ENCODE measurements around the gene TTC24.
"Not testable (repeated sequence)": the region's sequence is repeated elsewhere in the genome, so short reads cannot be mapped to it uniquely, and the experiment has no call there.

TTC24 gene

DNA sequence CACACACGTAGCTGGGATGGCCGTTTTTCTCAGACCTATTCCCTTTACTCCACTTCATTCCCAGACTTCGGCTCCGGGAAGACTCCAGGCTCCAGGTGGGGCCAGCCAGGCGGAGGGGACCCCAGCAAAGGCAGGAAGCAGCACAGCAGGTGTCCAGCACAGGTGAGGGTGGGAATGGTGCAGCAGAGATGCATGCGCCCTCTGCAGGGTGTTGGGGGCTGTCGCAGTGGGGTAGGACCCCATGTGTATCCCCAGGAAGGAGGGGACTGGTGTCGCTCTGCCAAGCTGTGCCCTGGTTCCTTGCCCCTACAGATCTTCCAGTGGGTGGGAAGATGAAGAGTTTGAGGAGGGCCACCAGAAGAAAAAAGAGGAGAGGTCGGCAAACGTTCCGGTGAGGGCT, 5.3 kb downstream of the TTC24 start:
- H3K4me3 ChIP-seq (ENCODE audit: low read depth, low read length) = no peak overlapping the region

- H3K4me3 ChIP-seq (ENCODE audit: low read depth, low read length) = no peak overlapping the region
These were observed 6.8 kb downstream of the TTC24 start for GRCh38 chr1:156586323-156586722.

DNA sequence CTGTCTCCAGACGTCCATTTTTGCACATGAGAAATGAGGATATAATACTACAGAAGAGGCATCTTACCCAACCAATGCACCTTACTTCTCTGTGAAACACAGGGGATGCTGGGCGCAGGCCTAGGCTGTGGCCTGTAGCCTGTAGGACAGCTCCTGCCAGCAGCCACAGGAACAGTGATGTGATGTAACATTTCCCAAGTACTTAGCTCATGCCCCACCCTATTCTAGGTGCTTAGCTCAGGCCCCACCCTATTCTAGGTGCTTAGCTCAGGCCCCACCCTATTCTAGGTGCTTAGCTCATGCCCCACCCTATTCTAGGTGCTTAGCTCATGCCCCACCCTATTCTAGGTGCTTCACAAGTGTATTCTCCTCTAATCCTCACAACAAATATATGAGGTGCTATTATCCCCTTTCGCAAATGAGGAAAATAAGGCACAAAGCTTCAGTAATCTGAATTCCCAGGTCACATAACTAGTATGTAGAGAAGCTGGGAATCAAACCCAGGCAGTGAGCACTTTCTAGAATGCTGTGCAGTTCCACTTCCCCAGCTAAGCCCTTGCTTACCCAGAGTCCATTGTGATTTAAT, 7.5 kb downstream of the TTC24 start:
- no peak overlapping the region for H3K4me3 ChIP-seq (ENCODE audit: low read depth, low read length)

DNA sequence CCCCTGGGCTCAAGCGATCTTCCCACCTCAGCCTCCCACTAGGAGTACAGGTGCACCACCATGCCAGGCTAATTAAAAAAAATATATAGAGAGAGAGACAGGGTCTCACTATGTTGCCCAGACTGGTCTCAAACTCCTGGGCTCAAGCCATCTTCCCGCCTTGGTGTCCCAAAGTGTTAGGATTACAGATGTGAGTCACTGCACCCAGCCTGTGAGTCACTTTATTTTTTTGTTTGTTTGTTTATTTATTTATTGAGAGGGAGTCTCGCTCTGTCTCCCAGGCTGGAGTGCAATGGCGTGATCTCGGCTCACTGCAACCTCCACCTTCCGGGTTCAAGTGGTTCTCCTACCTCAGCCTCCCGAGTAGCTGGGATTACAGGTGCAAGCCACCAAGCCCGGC, 8.4 kb downstream of the TTC24 start:
- H3K4me3 ChIP-seq (ENCODE audit: low read depth, low read length) = not testable (repeated sequence)

- no peak overlapping the region for H3K4me3 ChIP-seq (ENCODE audit: low read depth, low read length)
These were observed 10.0 kb downstream of the TTC24 start for GRCh38 chr1:156589546-156589945.

DNA sequence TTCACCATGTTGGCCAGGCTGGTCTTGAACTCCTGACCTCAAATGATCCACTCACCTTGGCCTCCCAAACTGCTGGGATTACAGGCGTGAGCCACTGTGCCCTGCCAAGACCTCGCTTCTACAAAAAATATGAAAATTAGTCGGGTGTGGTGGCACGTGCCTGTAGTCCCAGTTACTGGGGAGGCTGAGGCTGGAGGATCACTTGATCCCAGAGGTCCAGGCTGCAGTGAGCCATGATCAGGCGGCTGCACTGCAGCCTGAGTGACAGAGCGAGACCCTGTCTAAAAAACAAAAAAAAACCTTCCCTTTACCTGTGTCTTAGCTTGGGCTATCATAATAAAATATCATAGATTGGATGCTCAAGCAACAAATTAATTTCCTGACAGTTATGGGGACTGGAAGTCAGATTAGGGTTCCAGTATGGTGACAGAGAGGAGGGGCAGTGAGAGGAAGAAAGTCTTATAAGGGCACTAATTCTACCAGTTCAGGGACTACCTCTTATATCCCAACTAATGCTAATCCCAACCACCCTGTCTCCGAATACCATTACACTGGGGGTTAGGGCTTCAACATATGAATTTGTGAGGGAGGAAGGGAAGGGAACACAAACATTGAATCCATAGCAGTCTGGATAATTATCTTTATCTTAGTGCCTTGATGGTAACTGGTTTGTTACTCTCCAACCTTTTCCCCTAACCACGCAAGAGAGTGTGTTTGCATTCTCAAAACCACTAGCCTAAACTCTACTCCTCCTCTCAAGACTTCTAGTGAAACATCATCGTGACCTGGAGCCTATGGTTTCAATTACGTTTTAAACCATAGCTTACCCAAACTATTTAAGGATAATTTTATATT, 11.0 kb downstream of the TTC24 start:
- H3K4me3 ChIP-seq (ENCODE audit: low read depth, low read length) = peak overlapping the region; percentile 62

GRCh38 chr1:156591181-156591431, 11.6 kb downstream of the TTC24 start:
- peak overlapping the region; percentile 62 for H3K4me3 ChIP-seq (ENCODE audit: low read depth, low read length)

- H3K4me3 ChIP-seq (ENCODE audit: low read depth, low read length) = peak within 1 kb of the TSS; percentile 80
These were observed 12.1 kb downstream of the TTC24 start, which contains the start of gene NAXE for GRCh38 chr1:156591432-156592157. TSS of gene NAXE (plus strand) at chr1:156591776. CDS start at chr1:156591805, 29 bp downstream.

DNA sequence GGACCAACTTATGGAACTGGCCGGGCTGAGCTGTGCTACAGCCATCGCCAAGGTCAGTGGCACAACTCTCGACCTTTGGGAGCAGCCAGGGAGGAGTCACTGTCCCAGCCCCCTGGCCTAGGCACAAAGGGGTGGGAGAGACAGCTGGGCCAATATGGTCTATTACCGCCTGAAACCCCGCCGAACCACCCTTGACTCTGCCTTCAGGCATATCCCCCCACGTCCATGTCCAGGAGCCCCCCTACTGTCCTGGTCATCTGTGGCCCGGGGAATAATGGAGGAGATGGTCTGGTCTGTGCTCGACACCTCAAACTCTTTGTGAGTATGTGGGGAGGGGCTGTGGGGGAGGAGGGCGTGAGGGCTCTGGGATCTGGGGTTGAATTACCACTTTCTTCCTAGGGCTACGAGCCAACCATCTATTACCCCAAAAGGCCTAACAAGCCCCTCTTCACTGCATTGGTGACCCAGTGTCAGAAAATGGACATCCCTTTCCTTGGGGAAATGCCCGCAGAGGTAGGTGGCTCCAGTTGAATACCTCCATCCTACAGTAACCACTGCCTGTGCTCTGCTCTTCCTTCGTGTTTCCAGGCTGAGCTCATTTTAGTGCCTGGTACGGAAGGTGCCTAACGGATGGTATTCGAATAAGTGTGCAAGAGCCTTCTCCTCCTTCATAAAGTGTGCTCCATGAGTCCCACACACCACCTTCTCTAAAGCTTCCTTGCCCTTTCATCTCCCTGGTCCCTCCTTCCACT, 12.8 kb downstream of the TTC24 start:
- H3K4me3 ChIP-seq (ENCODE audit: low read depth, low read length) = peak overlapping the region; percentile 80

DNA sequence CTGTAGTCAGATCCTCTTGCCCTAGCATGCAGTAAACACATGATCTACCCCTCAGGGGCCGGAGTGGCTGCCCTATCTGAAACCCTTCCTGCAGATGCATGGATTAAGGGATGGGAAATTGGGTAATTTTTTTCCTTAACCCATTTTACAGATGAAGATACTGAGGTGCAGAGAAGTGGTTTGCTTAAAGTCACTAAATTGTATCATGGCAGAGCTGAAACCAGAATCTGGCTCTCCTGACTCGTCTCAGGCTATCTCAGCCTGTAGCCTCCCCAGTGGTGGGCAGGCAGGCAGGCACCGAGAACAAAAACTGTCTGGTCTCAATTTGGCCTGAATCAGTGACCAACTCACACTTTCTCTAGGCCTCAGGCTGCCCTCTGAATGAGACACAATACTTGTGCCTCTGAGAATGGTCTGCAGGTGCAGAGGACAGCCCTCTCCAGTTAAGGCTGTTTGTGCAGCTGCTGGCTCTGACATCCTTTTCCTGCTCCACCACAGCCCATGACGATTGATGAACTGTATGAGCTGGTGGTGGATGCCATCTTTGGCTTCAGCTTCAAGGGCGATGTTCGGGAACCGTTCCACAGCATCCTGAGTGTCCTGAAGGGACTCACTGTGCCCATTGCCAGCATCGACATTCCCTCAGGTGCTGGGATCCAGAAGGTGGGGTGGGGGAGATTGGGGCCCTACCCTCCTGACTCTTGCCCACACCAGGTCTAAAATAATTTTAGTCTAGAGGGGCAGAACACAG, 13.6 kb downstream of the TTC24 start:
- H3K4me3 ChIP-seq (ENCODE audit: low read depth, low read length) = no peak overlapping the region

DNA sequence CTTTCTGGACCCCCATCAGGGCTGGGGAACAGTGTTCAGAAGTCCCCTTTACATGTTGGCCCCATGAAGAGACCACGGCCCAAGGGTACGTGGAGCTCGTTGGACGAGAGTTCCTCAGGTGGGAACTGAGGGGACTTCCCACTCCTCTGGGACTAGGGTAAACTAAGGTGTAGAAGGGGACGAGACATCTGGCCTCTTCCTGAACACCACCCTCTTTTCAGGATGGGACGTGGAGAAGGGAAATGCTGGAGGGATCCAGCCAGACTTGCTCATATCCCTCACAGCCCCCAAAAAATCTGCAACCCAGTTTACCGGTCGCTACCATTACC, 14.1 kb downstream of the TTC24 start:
- H3K4me3 ChIP-seq (ENCODE audit: low read depth, low read length) = no peak overlapping the region

GRCh38 chr1:156594190-156594589, 14.7 kb downstream of the TTC24 start:
- H3K4me3 ChIP-seq (ENCODE audit: low read depth, low read length) = no peak overlapping the region

DNA sequence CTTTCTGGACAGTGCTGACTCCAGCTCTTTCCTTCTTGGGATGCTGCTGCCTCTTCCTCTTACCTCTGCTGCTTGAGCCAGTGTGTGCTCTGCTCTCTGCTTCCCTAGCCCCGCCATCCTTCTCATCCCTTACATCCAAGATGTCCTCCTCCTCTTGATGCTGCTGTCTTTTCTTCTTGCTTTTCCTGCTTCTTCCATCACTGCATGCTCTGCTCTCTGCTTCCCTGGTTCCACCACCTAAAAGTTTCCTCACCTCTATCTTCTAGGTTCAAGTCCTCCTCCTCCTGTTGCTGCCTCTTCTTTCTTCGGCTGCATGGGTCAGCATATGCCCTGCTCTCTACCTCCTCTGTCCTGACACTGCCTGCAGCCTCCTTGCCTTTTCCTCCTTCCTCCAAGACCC, 15.5 kb downstream of the TTC24 start:
- H3K4me3 ChIP-seq (ENCODE audit: low read depth, low read length) = no peak overlapping the region

DNA sequence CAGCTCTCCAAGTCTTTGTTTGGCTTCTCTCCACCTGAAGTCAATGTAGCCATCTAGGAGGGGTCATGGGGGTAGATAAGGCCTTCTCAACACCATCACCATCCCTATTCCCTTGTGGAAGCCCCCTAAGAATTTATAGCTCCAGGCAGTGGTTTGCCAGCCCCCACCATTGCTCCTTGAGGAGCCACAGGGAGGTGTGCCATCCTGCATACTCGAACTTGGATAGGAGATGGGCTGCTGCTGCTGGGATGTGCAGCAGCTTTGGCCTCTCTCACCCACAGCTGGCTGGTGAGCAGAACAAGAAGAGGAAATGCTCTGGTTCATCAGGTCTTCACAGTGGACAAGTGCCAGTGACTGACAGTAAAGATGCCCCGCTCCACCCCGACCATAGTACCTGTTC, 16.9 kb downstream of the TTC24 start:
- H3K4me3 ChIP-seq (ENCODE audit: low read depth, low read length) = no peak overlapping the region

DNA sequence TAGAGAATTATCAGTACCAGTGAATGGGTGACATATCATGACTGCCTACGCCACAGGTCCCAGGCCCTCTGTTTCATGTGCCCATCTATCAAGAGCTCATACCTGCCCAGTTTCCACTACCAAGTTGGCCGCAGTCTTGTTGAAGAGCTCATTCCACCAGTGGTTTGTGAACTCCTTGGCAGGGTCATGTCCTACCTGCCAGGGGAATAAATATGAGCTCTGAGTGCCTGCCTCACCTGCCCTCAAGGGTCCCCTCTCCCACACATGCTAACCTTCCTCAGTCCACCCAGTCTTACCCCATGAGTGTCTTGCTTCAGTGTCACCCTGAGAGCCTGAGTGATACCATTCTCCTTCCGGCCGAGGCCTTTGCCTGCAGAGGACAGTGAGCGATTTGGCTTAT, 18.6 kb downstream of the TTC24 start:
- no peak overlapping the region for H3K4me3 ChIP-seq (ENCODE audit: low read depth, low read length)

GRCh38 chr1:156598731-156599432, 19.4 kb downstream of the TTC24 start:
- no peak overlapping the region for H3K4me3 ChIP-seq (ENCODE audit: low read depth, low read length)

GRCh38 chr1:156599811-156600210, 20.3 kb downstream of the TTC24 start:
- H3K4me3 ChIP-seq (ENCODE audit: low read depth, low read length) = no peak overlapping the region

DNA sequence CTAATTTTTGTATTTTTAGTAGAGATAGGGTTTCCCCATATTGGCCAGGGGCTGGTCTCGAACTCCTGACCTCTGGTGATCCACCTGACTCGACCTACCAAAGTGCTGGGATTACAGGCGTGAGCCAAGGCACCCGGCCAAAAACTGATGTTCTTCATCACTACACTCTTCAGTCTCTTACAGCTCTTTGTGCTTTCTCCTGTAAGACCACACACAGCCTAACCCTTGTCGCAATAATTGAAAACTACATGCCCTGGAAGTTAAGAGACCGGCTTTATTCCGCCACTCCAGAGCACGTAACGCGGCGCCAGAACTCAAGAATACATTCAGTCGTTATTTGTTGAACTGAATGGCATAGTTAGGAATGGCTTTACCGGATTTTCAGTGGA, 21.2 kb downstream of the TTC24 start:
- H3K4me3 ChIP-seq (ENCODE audit: low read depth, low read length) = peak overlapping the region; percentile 90

- H3K4me3 ChIP-seq (ENCODE audit: low read depth, low read length) = peak within 1 kb of the TSS; percentile 90
These were observed 21.8 kb downstream of the TTC24 start, which contains the start of gene GPATCH4 for GRCh38 chr1:156601122-156601830. TSS of gene GPATCH4 (minus strand) at chr1:156601479.

- peak overlapping the region; percentile 90 for H3K4me3 ChIP-seq (ENCODE audit: low read depth, low read length)
These were observed 22.4 kb downstream of the TTC24 start for GRCh38 chr1:156601892-156602291.
